ENCODE results near the gene BCL2L2. TPM values are rescaled to one million over a fixed set of nuclear protein-coding genes. Genes with fewer than 3 reads are reported as not detected.

Gene BCL2L2
- total RNA-seq, 4 donors from 2014 or later = 41.5 to 72.2 (median 68.3) TPM

DNA sequence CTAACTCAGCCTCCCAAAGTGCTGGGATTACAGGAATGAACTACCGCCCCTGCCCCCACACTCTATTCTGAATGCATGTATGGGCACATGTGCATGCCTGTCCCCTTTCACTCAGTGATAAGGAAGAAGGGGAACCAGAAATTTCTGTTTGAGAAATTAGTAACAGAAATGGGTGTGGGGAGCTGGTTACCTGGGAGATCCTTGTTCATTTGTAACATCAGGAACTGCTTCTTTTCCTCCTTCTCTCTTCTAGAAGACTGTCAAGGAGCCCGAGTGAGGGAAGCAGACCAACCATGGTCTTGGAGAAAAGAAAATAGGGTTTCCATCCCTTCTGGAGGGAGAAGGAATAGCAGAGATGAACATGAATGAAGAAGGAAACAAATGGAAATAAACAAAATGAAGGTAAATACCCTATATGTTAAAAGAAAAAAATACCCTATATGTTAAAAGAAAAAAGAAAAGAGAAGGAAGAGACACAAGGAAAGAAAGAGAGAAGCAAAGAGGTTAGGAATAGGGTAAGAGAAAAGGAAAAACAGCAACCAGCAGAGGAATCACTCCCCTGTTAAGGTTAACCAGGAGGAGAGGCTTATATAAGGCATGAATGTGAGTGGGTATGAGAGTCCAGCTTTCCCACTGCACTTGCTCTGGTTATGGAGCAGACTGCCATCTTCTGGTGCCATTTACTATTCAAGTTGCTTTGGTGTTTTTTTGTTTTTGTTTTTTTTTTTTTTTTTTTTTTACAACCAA, 7.2 kb upstream of the BCL2L2 start:
- no peak overlapping the region for H3K4me3 ChIP-seq (ENCODE audit: low read depth, poor library complexity, severe bottlenecking)
- WGBS, 2 donors = 57 to 58% methylated on average over 2 of the region's 2 CpGs
- intact Hi-C loops (cut with DNase I; ENCODE audit: low total_unique reads) = no loop called here
- TF ChIP-seq, protein P1, sequence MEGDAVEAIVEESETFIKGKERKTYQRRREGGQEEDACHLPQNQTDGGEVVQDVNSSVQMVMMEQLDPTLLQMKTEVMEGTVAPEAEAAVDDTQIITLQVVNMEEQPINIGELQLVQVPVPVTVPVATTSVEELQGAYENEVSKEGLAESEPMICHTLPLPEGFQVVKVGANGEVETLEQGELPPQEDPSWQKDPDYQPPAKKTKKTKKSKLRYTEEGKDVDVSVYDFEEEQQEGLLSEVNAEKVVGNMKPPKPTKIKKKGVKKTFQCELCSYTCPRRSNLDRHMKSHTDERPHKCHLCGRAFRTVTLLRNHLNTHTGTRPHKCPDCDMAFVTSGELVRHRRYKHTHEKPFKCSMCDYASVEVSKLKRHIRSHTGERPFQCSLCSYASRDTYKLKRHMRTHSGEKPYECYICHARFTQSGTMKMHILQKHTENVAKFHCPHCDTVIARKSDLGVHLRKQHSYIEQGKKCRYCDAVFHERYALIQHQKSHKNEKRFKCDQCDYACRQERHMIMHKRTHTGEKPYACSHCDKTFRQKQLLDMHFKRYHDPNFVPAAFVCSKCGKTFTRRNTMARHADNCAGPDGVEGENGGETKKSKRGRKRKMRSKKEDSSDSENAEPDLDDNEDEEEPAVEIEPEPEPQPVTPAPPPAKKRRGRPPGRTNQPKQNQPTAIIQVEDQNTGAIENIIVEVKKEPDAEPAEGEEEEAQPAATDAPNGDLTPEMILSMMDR (IDR thresholded peaks at IDR 0.05) = no peak
- no peak for TF ChIP-seq POLR2A (IDR thresholded peaks at IDR 0.05)
- DNase-seq (ENCODE audit: low spot score in 2 of 2) = no peak

DNA sequence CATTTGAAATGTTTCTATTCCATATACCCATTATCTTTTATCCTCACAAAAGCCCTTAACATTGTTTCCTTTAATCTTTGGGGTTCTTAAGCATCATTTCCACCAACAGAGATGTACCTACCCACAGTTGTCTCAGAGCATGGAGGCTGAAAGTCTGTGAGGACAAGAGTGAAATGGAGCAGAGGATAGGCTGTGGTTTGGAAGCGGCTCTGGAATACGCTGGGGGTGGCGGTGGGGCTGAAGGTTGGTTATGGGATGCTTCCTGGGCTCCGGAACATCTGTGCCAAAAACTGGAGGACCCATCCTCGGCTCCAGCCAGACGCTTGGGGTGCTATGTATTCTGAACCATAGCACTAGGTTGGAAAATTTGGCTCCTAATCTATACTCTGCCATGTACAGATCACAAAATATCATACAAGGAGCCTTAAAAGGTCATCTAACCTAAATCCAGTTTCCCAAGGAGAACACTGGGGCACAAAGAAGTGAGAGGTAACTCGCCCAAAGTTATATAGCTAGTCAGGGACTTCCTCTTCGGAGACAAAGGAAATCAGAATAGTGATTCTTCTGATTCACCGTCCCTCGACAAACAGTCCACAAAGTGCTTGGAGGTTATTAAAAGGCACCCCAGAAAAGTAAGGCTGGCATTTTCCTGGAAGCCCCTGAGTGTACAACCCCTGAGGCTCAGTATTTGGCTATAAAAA, 6.5 kb upstream of the BCL2L2 start:
- 45 to 53% methylated on average over 10 of the region's 10 CpGs for WGBS, 2 donors
- intact Hi-C loops (cut with DNase I; ENCODE audit: low total_unique reads) = no loop called here
- peak overlapping the region; percentile 33 for H3K4me3 ChIP-seq (ENCODE audit: low read depth, poor library complexity, severe bottlenecking)
- DNase-seq (ENCODE audit: low spot score in 2 of 2) = no peak
- no peak for TF ChIP-seq POLR2A (IDR thresholded peaks at IDR 0.05)
- TF ChIP-seq, protein P1 (IDR thresholded peaks at IDR 0.05) = no peak

DNA sequence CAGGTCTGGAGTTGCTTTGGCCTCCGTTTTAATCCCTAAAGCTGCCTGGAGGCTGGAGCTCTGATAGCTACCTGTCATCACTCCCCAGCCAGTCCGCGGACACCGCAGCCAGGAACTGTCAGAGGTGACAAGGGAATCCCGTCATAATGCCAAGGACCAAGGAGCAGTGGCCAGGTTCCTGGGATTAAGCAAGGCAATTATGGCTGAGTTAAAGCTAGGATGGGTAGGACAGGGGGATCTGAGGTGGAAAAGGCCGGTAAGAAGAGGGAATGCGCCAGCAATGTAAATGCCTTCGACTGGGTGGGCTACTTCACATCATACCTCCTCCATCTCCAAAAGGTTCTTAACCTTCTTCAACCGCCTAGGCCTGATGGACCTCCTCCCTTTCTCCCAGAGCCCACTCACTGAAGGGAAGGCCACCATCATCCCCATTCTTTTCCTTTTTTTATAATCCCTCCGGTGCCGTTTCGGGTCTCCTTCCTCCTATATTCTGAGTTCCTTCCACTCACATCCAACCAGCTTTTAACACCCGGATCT, 5.9 kb upstream of the BCL2L2 start:
- TF ChIP-seq POLR2A (IDR thresholded peaks at IDR 0.05) = no peak
- TF ChIP-seq, protein P1 (IDR thresholded peaks at IDR 0.05) = no peak
- intact Hi-C loops (cut with DNase I; ENCODE audit: low total_unique reads) = no loop called here
- peak overlapping the region; percentile 33 for H3K4me3 ChIP-seq (ENCODE audit: low read depth, poor library complexity, severe bottlenecking)
- WGBS, 2 donors = 0 to 2% methylated on average over 13 of the region's 13 CpGs
- DNase-seq (ENCODE audit: low spot score in 2 of 2) = peak in 1 of 2 donors; percentile 92

DNA sequence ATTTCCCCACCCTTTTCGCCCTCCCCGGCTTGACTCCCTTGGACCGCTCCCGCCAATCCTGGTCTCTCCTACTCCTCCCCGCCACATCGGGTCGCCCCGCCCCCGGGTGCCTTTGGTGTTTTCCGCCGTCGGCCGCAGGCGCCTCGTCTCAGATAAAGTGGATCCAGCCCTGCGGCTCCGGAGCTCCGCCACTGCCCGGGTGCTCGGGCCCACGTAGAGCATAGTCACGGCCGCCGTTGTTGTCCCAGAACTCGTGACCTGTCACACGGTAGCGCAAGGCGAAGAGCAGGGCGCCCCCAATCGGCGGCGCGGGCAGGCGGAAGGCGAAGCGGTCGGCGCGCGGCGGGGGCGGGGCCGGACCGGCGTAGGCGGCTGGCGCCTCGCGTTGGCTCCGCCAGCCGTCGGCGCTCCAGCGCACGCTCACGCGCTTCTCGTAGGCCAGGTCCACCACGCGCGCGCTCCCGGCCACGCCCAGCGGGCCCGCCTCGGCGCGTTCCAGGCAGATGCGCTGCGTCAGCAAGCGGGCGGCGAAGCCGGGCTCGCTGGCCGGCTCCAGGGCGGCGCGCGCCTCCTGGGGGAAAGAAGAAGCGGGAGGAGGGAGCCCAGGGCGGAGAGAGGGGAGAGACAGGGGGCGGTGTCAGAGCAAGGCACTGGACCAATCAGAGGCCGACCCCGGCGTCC, 5.2 kb upstream of the BCL2L2 start:
- peak in 1 of 2 donors; percentile 55 for TF ChIP-seq POLR2A (IDR thresholded peaks at IDR 0.05)
- TF ChIP-seq, protein P1 (IDR thresholded peaks at IDR 0.05) = peak in 1 of 3 donors; percentile 77
- intact Hi-C loops (cut with DNase I; ENCODE audit: low total_unique reads) = no loop called here
- peak overlapping the region; percentile 39 for H3K4me3 ChIP-seq (ENCODE audit: low read depth, poor library complexity, severe bottlenecking)
- WGBS, 2 donors = 1 to 3% methylated on average over 24 to 75 of the region's 87 CpGs
- peak; percentile 96 to 99 for DNase-seq (ENCODE audit: low spot score in 2 of 2)

DNA sequence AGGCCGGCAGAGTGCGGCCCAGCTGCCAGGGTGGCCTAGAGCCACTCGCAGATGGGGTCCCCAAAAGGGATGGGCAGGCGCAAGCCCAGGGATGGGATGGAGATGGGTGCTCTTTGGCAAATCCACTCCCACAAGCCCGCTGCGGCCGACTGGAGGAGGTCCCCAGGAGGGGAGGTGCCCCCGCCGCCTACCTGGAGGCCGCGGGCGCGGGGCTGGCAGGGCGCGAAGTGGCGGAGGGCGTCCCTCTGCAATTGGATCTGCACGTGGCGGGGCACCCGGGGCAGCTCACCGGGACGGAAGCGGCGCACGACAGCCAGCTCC, 4.7 kb upstream of the BCL2L2 start:
- intact Hi-C loops (cut with DNase I; ENCODE audit: low total_unique reads) = no loop called here
- WGBS, 2 donors = 0% methylated on average over 3 of the region's 25 CpGs; no CpG with 5 or more reads in 1 of the 2 donors
- H3K4me3 ChIP-seq (ENCODE audit: low read depth, poor library complexity, severe bottlenecking) = peak overlapping the region; percentile 51
- TF ChIP-seq, protein P1 (IDR thresholded peaks at IDR 0.05) = peak in 1 of 3 donors; percentile 18
- TF ChIP-seq POLR2A (IDR thresholded peaks at IDR 0.05) = no peak
- no peak for DNase-seq (ENCODE audit: low spot score in 2 of 2)
